ENCODE measurements around the gene ADCYAP1R1.

DNA sequence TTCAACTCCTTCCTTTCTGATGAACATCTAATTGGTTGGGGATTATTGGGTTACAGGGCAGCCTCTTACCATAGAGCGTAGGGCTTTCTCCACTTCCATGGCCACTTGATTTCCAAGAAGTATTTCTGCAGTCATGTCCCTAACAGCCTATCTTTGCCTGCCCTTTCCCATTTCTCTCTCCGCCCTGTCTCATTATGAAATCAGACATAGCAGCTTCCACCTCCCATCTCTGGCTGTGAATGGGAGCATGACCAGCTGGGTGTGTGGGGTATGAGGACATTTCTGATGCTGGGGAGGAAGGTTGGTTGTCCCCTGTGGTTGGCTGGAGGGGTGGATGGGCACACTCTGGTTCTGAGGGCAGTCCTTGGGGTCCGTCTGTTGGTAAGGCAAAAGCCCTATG is 41.2 kb downstream of the ADCYAP1R1 start:
- TF ChIP-seq, protein P1, sequence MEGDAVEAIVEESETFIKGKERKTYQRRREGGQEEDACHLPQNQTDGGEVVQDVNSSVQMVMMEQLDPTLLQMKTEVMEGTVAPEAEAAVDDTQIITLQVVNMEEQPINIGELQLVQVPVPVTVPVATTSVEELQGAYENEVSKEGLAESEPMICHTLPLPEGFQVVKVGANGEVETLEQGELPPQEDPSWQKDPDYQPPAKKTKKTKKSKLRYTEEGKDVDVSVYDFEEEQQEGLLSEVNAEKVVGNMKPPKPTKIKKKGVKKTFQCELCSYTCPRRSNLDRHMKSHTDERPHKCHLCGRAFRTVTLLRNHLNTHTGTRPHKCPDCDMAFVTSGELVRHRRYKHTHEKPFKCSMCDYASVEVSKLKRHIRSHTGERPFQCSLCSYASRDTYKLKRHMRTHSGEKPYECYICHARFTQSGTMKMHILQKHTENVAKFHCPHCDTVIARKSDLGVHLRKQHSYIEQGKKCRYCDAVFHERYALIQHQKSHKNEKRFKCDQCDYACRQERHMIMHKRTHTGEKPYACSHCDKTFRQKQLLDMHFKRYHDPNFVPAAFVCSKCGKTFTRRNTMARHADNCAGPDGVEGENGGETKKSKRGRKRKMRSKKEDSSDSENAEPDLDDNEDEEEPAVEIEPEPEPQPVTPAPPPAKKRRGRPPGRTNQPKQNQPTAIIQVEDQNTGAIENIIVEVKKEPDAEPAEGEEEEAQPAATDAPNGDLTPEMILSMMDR (conservative IDR thresholded peaks at IDR 0.05; ENCODE audit: low read length), result no peak
- TF ChIP-seq EZH2phosphoT487 (IDR thresholded peaks at IDR 0.05; ENCODE audit: borderline replicate concordance), result no peak
